ENCODE results near the gene VAC14. TPM values are rescaled to one million over a fixed set of nuclear protein-coding genes. Genes with fewer than 3 reads are reported as not detected.

The VAC14 gene
- total RNA-seq, 2 experiments from 2014 or later, result 26.7 to 28.0 TPM

DNA sequence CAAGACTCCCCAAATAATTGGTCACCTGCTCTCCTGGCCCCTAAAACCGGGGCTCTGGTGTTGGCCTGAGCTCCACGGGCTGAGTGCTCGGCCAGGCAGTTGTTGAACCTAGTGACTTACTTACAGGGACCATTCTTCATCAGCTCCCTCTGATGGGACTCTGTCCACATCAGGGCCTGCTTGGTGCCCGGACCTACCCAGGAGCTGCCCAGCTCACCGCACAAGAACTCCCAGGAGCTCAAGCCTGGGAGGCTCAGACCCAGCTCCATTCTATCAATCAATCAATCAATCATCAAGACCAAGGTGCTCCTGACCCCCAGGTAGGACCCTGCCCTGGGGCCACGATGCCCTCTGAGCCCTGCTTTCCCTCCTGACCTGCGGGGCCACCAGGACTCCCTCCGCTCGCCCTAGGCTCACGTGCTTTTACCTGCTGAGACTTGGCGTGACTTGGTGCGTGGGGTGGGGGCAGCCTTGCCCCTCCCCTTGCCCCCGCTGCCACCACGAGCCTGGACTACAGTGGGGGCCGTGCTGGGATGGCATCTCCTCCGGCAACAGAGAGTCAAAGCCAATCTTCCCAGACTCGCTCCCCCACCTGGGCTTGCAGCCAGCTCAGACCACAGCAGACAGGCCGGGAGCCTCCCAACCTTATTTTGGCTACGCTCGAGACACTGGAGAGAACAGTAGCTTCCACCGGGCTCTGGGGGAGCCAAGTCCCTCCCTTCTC is 138.9 kb downstream of the VAC14 start:
- Mint-ChIP-seq H3K27me3 (no peaks in the 10 kb centered on the region), H3K27ac (no peak overlapping the region), H3K36me3 (ENCODE audit: low read depth) (no peaks in the 10 kb centered on the region), H3K4me1 (peaks cover 3% of the 10 kb centered on the region), H3K9me3 (no peaks in the 10 kb centered on the region), H3K4me3 (no peak overlapping the region)
- ChIA-PET POLR2A (no interaction called here), CTCF (no interaction called here)
- DNase-seq, result no peak

DNA sequence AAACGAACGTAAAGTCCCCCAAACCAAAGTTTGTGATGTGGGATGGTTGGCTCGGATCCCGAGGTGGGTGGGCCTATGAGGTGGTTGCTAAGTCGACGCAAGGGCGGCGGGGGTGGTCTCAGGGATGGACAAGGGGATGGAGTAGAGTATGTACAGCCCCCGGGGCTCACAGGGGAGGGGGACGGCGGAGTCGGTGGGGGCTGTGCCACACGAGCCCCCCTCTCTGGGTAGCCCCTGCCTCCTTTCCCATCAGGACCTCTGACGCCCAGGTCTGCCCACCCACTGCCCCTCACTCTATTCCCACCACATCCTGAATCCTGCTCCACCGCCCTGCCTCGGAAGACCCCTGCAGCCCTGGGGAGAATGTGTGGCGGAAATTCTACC is 139.4 kb downstream of the VAC14 start:
- Mint-ChIP-seq H3K27me3 (peaks cover 2% of the 10 kb centered on the region), H3K36me3 (ENCODE audit: low read depth) (no peaks in the 10 kb centered on the region), H3K9me3 (no peaks in the 10 kb centered on the region), H3K27ac (no peak overlapping the region), H3K4me3 (no peak overlapping the region), H3K4me1 (peaks cover 3% of the 10 kb centered on the region)
- ChIA-PET POLR2A (no interaction called here), CTCF (no interaction called here)
- DNase-seq, result no peak

DNA sequence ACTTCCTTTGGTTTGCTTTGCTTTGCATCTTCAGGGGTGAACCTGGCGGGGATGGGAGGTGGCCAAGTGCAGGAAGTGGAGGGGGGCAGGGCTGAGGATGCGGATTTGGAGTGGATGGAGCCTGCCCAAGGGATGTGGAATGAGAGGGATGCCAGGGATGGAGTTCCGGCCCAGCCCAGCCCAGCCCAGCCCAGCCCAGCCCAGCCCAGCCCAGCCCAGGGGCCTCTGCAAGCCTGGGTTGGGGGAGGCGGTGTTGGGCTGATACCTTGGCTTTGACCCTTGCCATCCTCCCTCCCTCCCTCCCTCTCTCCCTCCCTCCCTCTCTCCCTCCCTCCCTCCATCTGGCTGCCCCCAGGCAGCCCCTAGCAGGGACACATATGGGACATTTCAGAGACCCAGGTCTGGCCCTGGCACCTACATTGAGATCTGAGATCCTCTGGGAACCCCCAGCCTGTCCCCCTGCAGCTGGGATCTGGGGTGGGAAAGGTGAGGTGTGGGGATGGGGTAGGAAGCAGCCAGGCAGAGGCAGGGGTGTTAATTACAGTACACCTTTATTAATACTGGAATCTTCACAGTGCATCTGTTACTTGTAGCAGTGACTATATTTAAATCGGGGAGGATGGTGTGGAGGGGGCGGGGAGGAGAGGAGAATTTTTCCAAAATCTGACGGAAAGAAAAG is 140.1 kb downstream of the VAC14 start:
- no peak overlapping the region for H3K27ac Mint-ChIP-seq
- no peaks in the 10 kb centered on the region for H3K9me3 Mint-ChIP-seq
- POLR2A ChIA-PET, result no interaction called here
- no peak overlapping the region for H3K4me3 Mint-ChIP-seq
- H3K27me3 Mint-ChIP-seq, result peaks cover 2% of the 10 kb centered on the region
- no peaks in the 10 kb centered on the region for H3K36me3 Mint-ChIP-seq (ENCODE audit: low read depth)
- CTCF ChIA-PET, result no interaction called here
- peaks cover 3% of the 10 kb centered on the region for H3K4me1 Mint-ChIP-seq
- DNase-seq, result no peak

DNA sequence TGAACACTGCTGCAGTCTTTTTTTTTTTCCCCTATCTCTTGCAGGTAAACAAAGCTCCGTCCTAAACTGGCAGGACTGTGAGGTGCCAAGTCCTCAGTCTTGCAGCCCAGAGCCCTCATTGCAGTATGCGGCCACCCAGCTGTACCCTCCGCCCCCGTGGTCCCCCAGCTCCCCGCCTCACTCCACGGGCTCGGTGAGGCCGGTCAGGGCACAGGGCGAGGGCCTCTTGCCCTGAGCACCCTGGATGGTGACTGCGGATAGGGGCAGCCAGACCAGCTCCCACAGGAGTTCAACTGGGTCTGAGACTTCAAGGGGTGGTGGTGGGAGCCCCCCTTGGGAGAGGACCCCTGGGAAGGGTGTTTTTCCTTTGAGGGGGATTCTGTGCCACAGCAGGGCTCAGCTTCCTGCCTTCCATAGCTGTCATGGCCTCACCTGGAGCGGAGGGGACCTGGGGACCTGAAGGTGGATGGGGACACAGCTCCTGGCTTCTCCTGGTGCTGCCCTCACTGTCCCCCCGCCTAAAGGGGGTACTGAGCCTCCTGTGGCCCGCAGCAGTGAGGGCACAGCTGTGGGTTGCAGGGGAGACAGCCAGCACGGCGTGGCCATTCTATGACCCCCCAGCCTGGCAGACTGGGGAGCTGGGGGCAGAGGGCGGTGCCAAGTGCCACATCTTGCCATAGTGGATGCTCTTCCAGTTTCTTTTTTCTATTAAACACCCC is 140.8 kb downstream of the VAC14 start:
- ChIA-PET POLR2A (no interaction called here), CTCF (interaction anchor here (2.9 kb wide), 1 partner anchor 111 kb away, joined by 8 read pairs; no protein-coding TSS in a partner anchor)
- Mint-ChIP-seq H3K4me1 (peaks cover 3% of the 10 kb centered on the region), H3K27ac (no peak overlapping the region), H3K4me3 (no peak overlapping the region), H3K27me3 (peaks cover 2% of the 10 kb centered on the region), H3K36me3 (ENCODE audit: low read depth) (no peaks in the 10 kb centered on the region), H3K9me3 (no peaks in the 10 kb centered on the region)
- DNase-seq, result no peak

DNA sequence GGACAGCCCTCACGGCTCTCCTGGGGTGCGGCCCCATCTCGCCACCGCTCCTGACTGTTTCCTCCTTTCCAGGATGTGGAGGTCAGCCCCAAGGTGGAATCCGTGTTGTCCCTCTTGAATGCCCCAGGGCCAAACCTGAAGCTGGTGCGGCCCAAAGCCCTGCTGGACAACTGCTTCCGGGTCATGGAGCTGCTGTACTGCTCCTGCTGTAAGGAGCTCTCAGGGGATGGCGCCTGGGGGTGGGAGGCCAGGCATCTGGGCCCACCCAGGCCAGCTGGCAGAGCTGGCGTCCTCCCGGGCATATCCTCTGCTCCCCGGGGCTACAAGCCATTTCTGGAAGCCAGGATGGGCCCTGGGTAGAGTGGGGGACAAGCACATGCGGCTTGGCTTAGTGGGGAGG is 141.4 kb downstream of the VAC14 start:
- ChIA-PET CTCF (interaction anchor here (2.9 kb wide), 1 partner anchor 112 kb away, joined by 8 read pairs; no protein-coding TSS in a partner anchor), POLR2A (no interaction called here)
- H3K4me3 Mint-ChIP-seq, result no peak overlapping the region
- peaks cover 2% of the 10 kb centered on the region for H3K27me3 Mint-ChIP-seq
- no peak overlapping the region for H3K27ac Mint-ChIP-seq
- no peaks in the 10 kb centered on the region for H3K9me3 Mint-ChIP-seq
- peaks cover 3% of the 10 kb centered on the region for H3K4me1 Mint-ChIP-seq
- no peaks in the 10 kb centered on the region for H3K36me3 Mint-ChIP-seq (ENCODE audit: low read depth)
- no peak for DNase-seq

DNA sequence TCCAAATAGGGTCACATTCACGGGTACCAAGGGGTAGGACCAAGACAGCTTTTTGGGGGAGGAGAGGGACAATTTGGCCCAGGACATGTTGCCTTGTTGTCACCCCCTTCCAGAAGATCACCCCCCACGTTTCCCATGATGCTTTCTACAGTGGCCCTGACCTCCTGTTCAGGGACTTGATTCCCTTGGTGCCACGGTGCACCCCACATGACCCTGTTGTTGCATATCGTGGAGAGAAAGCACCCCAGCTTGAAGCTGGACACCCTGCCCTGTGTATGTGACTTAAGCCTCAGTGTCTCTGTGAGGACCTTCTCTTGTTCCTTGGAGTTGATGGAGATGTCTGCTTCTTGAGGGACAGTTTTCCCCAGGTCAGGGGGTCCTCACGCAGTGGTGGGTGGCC is 142.0 kb downstream of the VAC14 start:
- H3K36me3 Mint-ChIP-seq (ENCODE audit: low read depth), result no peaks in the 10 kb centered on the region
- H3K4me1 Mint-ChIP-seq, result peaks cover 4% of the 10 kb centered on the region
- no peak overlapping the region for H3K27ac Mint-ChIP-seq
- POLR2A ChIA-PET, result no interaction called here
- no peak for DNase-seq
- H3K4me3 Mint-ChIP-seq, result no peak overlapping the region
- CTCF ChIA-PET, result interaction anchor here (2.9 kb wide), 1 partner anchor 112 kb away, joined by 8 read pairs; no protein-coding TSS in a partner anchor
- H3K9me3 Mint-ChIP-seq, result no peaks in the 10 kb centered on the region
- peaks cover 2% of the 10 kb centered on the region for H3K27me3 Mint-ChIP-seq

DNA sequence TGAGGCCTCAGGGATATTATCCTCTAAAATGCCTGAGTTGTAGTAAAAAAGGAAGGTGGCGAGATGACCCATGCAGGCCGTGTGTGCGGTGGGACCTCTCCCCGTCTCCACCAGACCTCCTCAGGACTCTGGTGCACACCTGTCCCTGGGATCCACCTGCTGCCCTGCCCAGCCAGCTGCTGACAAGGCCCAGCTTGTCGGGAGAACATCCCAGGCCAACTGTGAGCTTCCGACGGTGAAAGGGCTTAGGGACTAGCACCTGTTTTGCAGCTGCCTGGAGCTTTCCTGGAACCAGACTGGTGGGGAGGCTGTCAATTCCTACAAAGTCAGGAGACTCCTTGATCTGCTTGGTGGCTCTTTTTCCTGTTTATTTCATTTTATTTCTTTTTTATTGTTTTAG is 143.0 kb downstream of the VAC14 start:
- ChIA-PET POLR2A (no interaction called here), CTCF (interaction anchor here (2.9 kb wide), 1 partner anchor 113 kb away, joined by 8 read pairs; no protein-coding TSS in a partner anchor)
- no peak for DNase-seq
- H3K9me3 Mint-ChIP-seq, result no peaks in the 10 kb centered on the region
- H3K4me1 Mint-ChIP-seq, result peaks cover 8% of the 10 kb centered on the region
- no peaks in the 10 kb centered on the region for H3K36me3 Mint-ChIP-seq (ENCODE audit: low read depth)
- peaks cover 3% of the 10 kb centered on the region for H3K27me3 Mint-ChIP-seq
- H3K4me3 Mint-ChIP-seq, result no peak overlapping the region
- H3K27ac Mint-ChIP-seq, result no peak overlapping the region

DNA sequence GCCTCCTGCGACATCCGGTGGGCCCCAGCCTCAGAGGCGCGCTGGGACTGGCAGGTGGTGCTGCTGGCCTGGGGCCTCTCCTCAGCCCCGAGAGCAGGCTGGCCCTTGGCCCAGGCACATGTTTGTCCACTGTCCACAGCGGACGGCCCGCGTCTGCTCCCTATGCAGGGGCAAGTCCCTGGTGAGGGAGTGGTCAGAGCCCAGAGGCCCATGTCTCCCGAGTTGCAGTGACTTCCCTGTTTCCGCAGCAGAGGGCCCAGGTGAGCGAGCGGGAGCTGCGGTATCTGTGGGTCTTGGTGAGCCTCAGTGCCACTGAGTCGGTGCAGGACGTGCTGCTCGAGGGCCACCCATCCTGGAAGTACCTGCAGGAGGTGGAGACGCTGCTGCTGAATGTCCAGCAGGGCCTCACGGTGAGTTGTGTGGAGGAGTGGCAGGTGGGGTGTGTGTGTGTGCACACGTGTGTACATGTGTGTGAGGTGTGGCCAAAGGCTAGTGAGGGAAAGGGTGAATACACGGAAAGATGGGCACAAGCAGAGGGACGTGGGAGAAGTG is 144.2 kb downstream of the VAC14 start:
- Mint-ChIP-seq H3K27me3 (peaks cover 3% of the 10 kb centered on the region), H3K27ac (no peak overlapping the region), H3K36me3 (ENCODE audit: low read depth) (no peaks in the 10 kb centered on the region), H3K4me1 (peaks cover 8% of the 10 kb centered on the region), H3K9me3 (no peaks in the 10 kb centered on the region), H3K4me3 (no peak overlapping the region)
- POLR2A ChIA-PET, result no interaction called here
- DNase-seq, result no peak
- CTCF ChIA-PET, result no interaction called here

DNA sequence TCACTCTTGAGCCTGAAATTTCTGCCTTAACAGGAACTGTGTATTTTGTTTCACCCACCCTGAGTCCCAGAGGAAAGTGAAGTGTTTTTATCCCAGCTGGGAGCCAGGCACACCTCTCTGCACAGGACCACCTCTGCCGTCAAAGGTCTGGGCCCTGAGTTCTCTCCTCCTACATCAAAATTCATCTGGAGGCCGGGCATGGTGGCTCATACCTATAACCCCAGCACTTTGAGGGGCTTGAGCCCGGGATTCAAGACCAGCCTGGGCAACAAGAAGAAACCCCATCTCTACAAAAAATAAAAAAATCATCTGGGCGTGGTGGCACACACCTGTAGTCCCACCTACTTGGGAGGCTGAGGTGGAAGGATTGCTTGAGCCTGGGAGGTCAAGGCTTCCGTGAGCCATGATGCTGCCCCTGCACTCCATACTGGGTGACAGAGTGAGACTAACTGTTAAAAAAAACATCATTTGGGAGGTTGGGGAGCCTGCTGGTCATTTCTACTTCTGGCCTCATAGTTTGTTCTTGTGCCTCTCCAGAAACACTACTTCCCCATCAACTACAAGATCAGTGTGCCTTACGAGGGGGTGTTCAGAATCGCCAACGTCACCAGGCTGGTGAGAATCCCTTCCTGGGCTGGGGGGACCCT is 144.8 kb downstream of the VAC14 start:
- Mint-ChIP-seq H3K27me3 (peaks cover 3% of the 10 kb centered on the region), H3K9me3 (no peaks in the 10 kb centered on the region), H3K4me3 (no peak overlapping the region), H3K36me3 (ENCODE audit: low read depth) (no peaks in the 10 kb centered on the region), H3K4me1 (peaks cover 8% of the 10 kb centered on the region), H3K27ac (no peak overlapping the region)
- CTCF ChIA-PET, result no interaction called here
- no peak for DNase-seq
- POLR2A ChIA-PET, result interaction anchor here (1.2 kb wide), 1 partner anchor 115 kb away, joined by 4 read pairs; no protein-coding TSS in a partner anchor

DNA sequence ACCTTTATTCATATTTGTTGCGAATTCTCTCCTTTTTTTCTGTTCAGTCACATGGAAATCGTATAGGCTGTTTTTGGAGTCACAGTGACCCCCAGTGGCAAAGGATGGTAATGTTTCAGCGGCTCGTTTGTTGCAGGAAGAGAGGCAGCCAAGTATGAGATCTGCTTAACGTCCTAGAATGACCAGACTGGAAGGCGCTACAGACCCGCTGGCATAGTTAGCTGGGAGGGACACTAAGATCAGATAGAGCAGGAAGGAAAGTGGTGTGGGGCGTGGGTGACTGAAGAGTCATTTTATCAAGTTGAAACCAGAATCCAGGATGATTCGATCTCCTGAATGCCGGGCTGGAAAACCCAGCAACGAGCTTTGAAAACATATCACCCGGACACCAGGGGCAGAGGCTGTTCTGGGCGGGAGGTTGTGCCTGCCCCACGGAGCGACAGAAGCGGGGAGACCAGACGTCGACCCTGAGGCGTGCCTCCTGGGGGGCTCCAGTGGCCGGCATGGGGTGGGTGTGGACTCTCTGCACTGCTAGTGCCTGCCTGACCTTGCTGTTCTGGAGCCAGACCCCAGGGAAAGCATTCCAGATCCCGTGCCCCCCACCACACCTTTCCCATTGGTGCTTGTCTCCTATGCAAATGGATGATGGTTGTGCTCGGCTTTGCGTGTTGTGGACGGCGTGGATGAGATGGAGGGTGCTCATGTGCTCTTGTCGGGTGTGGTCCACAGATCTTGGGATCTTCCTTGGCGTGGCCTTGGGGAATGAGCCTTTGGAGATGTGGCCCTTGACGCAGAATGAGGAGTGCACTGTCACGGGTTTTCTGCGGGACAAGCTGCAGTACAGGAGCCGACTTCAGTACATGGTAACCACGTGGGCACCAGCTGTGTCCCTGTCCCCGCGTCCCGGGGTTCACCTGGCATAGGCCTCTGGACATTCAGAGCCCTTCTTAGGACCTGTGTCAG is 146.9 kb downstream of the VAC14 start:
- H3K9me3 Mint-ChIP-seq, result no peaks in the 10 kb centered on the region
- H3K4me3 Mint-ChIP-seq, result peak overlapping the region; percentile 31
- no peak overlapping the region for H3K27ac Mint-ChIP-seq
- ChIA-PET POLR2A (interaction anchor here (1.6 kb wide), 1 partner anchor 284 kb away, joined by 5 read pairs; no protein-coding TSS in a partner anchor), CTCF (interaction anchor here (0.7 to 3.1 kb wide), 15 partner anchors 13 to 983 kb away, joined by 3 to 25 read pairs (median 4); no protein-coding TSS in a partner anchor)
- H3K27me3 Mint-ChIP-seq, result peaks cover 3% of the 10 kb centered on the region
- no peaks in the 10 kb centered on the region for H3K36me3 Mint-ChIP-seq (ENCODE audit: low read depth)
- peak; percentile 86 for DNase-seq
- peaks cover 5% of the 10 kb centered on the region for H3K4me1 Mint-ChIP-seq

DNA sequence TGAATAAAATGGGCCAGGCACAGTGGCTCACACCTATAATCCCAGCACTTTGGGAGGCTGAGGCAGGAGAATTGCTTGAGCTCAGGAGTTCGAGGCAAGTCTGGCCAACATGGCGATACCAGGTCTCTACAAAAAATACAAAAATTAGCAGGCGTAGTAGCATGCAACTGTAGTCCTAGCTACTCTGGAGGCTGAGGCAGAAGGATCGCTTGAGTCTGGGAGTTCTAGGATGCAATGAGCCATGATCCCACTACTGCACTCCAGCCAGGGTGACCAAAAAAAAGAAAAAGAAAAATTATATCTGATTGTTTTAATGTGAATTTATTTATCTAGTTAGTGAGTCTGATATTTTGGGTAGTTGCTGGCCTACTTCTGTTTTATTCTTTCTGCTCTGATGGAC is 147.6 kb downstream of the VAC14 start:
- CTCF ChIA-PET, result interaction anchor here (0.6 to 3.1 kb wide), 16 partner anchors 14 to 1490 kb away, joined by 3 to 25 read pairs (median 4); no protein-coding TSS in a partner anchor
- Mint-ChIP-seq H3K9me3 (no peaks in the 10 kb centered on the region), H3K27me3 (peaks cover 3% of the 10 kb centered on the region), H3K4me1 (peaks cover 5% of the 10 kb centered on the region), H3K36me3 (ENCODE audit: low read depth) (no peaks in the 10 kb centered on the region), H3K27ac (no peak overlapping the region), H3K4me3 (no peak overlapping the region)
- DNase-seq, result no peak
- POLR2A ChIA-PET, result no interaction called here

DNA sequence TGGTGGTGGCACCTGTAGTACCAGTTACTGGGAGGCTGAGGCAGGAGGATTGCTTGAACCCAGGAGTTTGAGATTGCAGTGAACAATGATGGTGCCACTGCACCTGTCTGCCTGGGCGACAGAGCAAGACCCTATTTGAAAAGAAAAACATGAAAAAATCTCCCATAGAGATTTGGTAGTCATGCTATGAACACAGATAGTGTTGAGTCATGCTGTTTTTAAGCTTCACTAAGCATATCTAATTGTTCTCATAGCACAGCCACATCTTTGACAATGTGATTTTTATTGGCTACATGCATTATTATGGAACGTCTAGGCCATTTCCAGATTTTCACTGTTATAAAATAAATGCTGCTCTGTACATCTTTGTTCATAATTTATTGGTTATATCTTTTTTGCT is 148.6 kb downstream of the VAC14 start:
- ChIA-PET POLR2A (no interaction called here), CTCF (interaction anchor here (1.1 to 3.1 kb wide), 6 partner anchors 78 to 321 kb away, joined by 3 to 25 read pairs (median 7); no protein-coding TSS in a partner anchor)
- no peak overlapping the region for H3K4me3 Mint-ChIP-seq
- peaks cover 5% of the 10 kb centered on the region for H3K4me1 Mint-ChIP-seq
- H3K9me3 Mint-ChIP-seq, result no peaks in the 10 kb centered on the region
- peaks cover 3% of the 10 kb centered on the region for H3K27me3 Mint-ChIP-seq
- DNase-seq, result no peak
- H3K36me3 Mint-ChIP-seq (ENCODE audit: low read depth), result no peaks in the 10 kb centered on the region
- no peak overlapping the region for H3K27ac Mint-ChIP-seq
